ENCODE data around the gene RHD. TPM values are rescaled to one million over a fixed set of nuclear protein-coding genes. Genes with fewer than 3 reads are reported as not detected.
A peak's percentile ranks its signal among the peaks of the same experiment; 100 is the strongest.
"Not testable (repeated sequence)": the region's sequence is repeated elsewhere in the genome, so short reads cannot be mapped to it uniquely, and the experiment has no call there.

The RHD gene
- 1 to 10 TPM in 1 of 4 donors, not detected in 3; 1.5 TPM for total RNA-seq

DNA sequence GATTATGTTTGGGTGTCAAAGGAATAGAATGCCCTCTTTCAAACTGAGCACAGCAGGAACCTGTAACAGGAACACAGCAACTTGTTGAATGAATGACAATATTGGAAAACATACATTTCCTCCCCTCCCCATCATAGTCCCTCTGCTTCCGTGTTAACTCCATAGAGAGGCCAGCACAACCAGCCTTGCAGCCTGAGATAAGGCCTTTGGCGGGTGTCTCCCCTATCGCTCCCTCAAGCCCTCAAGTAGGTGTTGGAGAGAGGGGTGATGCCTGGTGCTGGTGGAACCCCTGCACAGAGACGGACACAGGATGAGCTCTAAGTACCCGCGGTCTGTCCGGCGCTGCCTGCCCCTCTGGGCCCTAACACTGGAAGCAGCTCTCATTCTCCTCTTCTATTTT, at the start of gene RHD:
Gene RHD (plus strand): TSS at position 272 of the 400 bp plus-strand sequence. CDS start 39 bp downstream, at position 311.
- H3K27me3 ChIP-seq; H3K4me3 ChIP-seq; H3K36me3 ChIP-seq; intact Hi-C loops (cut with DNase I; ENCODE audit: low total_unique reads); H3K4me1 ChIP-seq; H3K9me3 ChIP-seq; DNase-seq; H3K27ac ChIP-seq: not testable (repeated sequence)

GRCh38 chr1:25222606-25223005, 49.7 kb upstream of the RHD start:
- Histone ChIP-seq H3K4me3 (no peak overlapping the region), H3K9me3 (no peaks in the 10 kb centered on the region), H3K27ac (no peak overlapping the region), H3K4me1 (no peaks in the 10 kb centered on the region), H3K27me3 (no peaks in the 10 kb centered on the region), H3K36me3 (no peaks in the 10 kb centered on the region)
- intact Hi-C loops (cut with DNase I; ENCODE audit: low total_unique reads) = no loop called here
- no peak for DNase-seq
- TF ChIP-seq, protein P1, sequence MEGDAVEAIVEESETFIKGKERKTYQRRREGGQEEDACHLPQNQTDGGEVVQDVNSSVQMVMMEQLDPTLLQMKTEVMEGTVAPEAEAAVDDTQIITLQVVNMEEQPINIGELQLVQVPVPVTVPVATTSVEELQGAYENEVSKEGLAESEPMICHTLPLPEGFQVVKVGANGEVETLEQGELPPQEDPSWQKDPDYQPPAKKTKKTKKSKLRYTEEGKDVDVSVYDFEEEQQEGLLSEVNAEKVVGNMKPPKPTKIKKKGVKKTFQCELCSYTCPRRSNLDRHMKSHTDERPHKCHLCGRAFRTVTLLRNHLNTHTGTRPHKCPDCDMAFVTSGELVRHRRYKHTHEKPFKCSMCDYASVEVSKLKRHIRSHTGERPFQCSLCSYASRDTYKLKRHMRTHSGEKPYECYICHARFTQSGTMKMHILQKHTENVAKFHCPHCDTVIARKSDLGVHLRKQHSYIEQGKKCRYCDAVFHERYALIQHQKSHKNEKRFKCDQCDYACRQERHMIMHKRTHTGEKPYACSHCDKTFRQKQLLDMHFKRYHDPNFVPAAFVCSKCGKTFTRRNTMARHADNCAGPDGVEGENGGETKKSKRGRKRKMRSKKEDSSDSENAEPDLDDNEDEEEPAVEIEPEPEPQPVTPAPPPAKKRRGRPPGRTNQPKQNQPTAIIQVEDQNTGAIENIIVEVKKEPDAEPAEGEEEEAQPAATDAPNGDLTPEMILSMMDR (IDR thresholded peaks at IDR 0.05) = no peak
- no peak for TF ChIP-seq POLR2A (IDR thresholded peaks at IDR 0.05)

- H3K4me3 ChIP-seq = no peak overlapping the region
- no peaks in the 10 kb centered on the region for H3K4me1 ChIP-seq
- no peak overlapping the region for H3K27ac ChIP-seq
- intact Hi-C loops (cut with DNase I; ENCODE audit: low total_unique reads) = no loop called here
- no peaks in the 10 kb centered on the region for H3K9me3 ChIP-seq
- TF ChIP-seq, protein P1 (IDR thresholded peaks at IDR 0.05) = no peak
- TF ChIP-seq POLR2A (IDR thresholded peaks at IDR 0.05) = no peak
- H3K36me3 ChIP-seq = no peaks in the 10 kb centered on the region
- H3K27me3 ChIP-seq = no peaks in the 10 kb centered on the region
- DNase-seq = no peak
Measured at GRCh38 chr1:25223471-25223870, 48.8 kb upstream of the RHD start.

DNA sequence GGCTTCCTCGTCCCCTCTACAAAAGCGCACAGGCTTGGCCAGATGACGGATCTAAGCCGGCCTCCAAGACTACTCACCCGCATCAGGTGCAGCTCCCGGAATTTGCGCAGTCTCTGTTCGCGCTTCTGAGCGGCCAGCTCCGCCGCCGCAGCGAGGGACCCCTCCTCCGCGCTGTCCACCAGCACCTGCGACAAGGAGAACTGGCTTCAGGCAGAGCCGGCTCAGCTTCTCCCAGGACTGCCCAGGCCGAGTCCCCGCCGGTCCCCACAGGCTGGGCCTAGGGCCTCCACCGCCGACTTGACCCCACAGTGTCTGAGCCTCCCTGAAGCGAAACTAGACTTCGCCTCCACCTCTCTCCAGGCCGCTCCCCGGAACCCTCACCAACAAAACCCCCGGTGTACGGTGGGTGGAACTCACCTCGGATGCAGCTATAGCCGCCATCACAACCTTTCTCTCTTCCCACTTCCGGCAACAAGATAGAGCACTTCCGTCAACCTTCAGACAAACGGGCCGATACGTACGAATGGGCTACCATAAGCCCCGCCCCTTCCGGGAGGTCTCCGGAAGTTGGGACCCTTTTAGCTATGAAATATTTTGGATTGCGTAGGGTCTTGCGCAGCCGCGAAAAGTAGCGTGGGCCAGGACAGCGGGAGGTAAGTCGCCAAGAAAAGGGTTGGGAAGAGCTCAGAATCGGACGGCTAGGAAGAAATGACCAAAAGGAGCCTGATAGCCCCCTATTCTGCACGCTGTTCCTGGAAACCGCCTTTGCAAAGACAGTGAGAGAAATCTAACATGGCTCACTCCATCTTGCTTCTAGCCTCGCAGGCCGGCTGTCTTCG, 40.1 kb upstream of the RHD start, which contains the start of gene SYF2:
Gene SYF2 (minus strand): TSS at position 476 of the 839 bp plus-strand sequence. CDS start 35 bp downstream, at position 441.
- Histone ChIP-seq H3K9me3 (no peaks in the 10 kb centered on the region), H3K4me3 (peak within 1 kb of the TSS; percentile 80 to 87), H3K4me1 (peaks cover 7 to 9% of the 10 kb centered on the region in 2 donors), H3K36me3 (no peaks in the 10 kb centered on the region), H3K27ac (peak within 1 kb of the TSS; percentile 90 to 93), H3K27me3 (no peaks in the 10 kb centered on the region)
- DNase-seq = peak; percentile 93 to 94
- intact Hi-C loops (cut with DNase I; ENCODE audit: low total_unique reads) = no loop called here
- TF ChIP-seq, protein P1 (IDR thresholded peaks at IDR 0.05) = no peak
- peak; percentile 33 to 74 for TF ChIP-seq POLR2A (IDR thresholded peaks at IDR 0.05)

DNA sequence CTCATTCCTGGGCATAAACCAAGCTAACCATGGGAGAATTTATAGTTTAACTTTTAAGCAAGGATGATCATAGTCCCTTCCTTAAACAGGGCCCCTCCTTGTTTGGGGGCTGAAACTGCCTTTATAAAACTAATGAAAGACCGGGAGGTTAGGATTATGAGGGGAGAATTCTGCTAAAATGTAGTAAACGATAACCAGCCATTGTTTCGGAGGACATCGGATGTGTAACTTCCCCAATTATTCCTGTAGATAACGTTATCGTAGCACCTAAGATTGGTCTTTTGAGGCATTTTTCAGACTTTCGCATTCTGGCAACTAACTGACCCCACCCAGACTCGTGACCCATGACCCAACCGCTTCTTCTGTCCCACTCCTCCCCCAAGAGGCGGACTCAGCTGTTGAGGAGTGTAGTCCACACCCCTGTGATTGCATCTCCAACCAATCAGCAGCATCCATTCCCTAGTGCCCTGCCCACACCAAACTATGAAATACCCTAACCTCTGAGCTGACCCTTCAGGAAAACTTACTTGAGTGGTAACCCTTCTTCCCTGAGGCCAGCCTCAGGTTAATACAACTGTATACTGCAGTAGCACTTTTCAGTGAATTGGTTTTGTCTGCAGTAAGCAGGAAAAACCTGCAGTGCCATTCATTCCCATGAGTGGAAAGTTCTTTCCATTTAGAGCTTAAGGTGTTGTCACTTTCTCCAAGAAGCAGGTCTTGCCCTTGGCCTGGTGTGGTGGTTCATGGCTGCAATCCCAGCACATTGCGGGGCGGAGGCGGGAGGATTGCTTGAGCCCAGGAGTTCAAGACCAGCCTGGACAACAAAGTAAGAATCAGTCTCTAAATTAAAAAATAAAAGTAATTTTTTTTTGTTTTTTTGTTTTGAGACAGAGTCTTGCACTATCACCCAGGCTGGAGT, 39.2 kb upstream of the RHD start:
- H3K9me3 ChIP-seq = no peaks in the 10 kb centered on the region
- peaks cover 7 to 9% of the 10 kb centered on the region in 2 donors for H3K4me1 ChIP-seq
- no peaks in the 10 kb centered on the region for H3K36me3 ChIP-seq
- H3K27ac ChIP-seq = peak overlapping the region; percentile 90 to 93
- H3K4me3 ChIP-seq = peak overlapping the region; percentile 80 to 87
- no peaks in the 10 kb centered on the region for H3K27me3 ChIP-seq
- no peak for TF ChIP-seq POLR2A (IDR thresholded peaks at IDR 0.05)
- TF ChIP-seq, protein P1 (IDR thresholded peaks at IDR 0.05) = no peak
- intact Hi-C loops (cut with DNase I; ENCODE audit: low total_unique reads) = no loop called here
- DNase-seq = peak; percentile 75 to 81

GRCh38 chr1:25235411-25235810, 36.9 kb upstream of the RHD start:
- H3K36me3 ChIP-seq; intact Hi-C loops (cut with DNase I; ENCODE audit: low total_unique reads); H3K27me3 ChIP-seq; DNase-seq; H3K4me3 ChIP-seq; H3K27ac ChIP-seq; H3K9me3 ChIP-seq: not testable (repeated sequence)
- peaks cover 7 to 14% of the 10 kb centered on the region in 2 donors for H3K4me1 ChIP-seq

DNA sequence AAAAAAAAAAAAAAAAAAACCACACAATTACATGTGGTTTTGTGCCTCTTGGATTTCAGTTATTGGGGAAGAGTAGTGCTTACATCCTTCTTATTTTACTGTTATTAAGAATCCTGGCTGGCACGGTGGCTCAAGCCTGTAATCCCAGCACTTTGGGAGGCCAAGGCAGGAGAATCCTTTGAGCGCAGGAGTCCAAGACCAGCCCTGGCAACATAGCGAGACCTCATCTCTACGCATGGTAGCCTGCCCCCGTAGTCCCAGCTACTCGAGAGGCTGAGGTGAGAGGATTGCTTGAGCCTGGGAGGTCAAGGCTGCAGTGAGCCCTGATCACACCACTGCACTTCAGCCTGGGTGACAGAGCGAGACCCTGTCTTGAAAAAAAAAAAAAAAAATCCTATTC, 36.0 kb upstream of the RHD start:
- H3K27ac ChIP-seq; H3K27me3 ChIP-seq; intact Hi-C loops (cut with DNase I; ENCODE audit: low total_unique reads); H3K4me3 ChIP-seq; H3K36me3 ChIP-seq; H3K9me3 ChIP-seq; DNase-seq: not testable (repeated sequence)
- peaks cover 7 to 14% of the 10 kb centered on the region in 2 donors for H3K4me1 ChIP-seq
